SK-N-SH (cell line): ENCODE data around the gene ENOX1. TPM values are rescaled to one million over a fixed set of nuclear protein-coding genes. Genes with fewer than 3 reads are reported as not detected.

Experiments used
- CHD2 ChIP-seq: fragments of 150-350 bp; IDR thresholded peaks from 2 replicates; pipeline ENCODE4 v1.6.1; 2018; ENCODE audit warnings: low read length; ENCODE audit not compliant: partially characterized antibody
- CTCF ChIP-seq: fragments of 200-600 bp; sonication (generic); IDR thresholded peaks from 2 replicates; pipeline ENCODE4 v1.6.1; 2017; ENCODE audit warnings: antibody characterized with exemption, mild to moderate bottlenecking, moderate library complexity
- EP300 ChIP-seq, 2 experiments: IDR thresholded peaks; 2 replicates each; pipeline versions ENCODE4 v1.4.0 to v1.6.1; 2012; ENCODE audit warnings: borderline replicate concordance in 1 of 2, low read depth in 1 of 2, low read length in 1 of 2
- FOSL2 ChIP-seq: IDR thresholded peaks from 2 replicates; pipeline ENCODE4 v1.4.0; 2012; ENCODE audit warnings: low read depth, mild to moderate bottlenecking, moderate library complexity, borderline replicate concordance
- FOXJ3 ChIP-seq: sonication (generic); formaldehyde crosslinking; IDR thresholded peaks from 2 replicates; pipeline ENCODE4 v1.5.1; 2020; ENCODE audit warnings: mild to moderate bottlenecking, missing genetic modification reagents
- FOXM1 ChIP-seq: IDR thresholded peaks from 2 replicates; pipeline ENCODE4 v1.4.0; 2012; ENCODE audit warnings: low read depth, mild to moderate bottlenecking
- MAX ChIP-seq: IDR thresholded peaks from 2 replicates; pipeline ENCODE4 v1.4.0; 2012; ENCODE audit warnings: low read depth
- MXI1 ChIP-seq: IDR thresholded peaks from 2 replicates; pipeline ENCODE4 v1.6.1; 2012; ENCODE audit warnings: mild to moderate bottlenecking, low read depth, low read length, improper control_type of control experiment
- NRF1 ChIP-seq: IDR thresholded peaks from 2 replicates; pipeline ENCODE4 v1.6.1; 2012; ENCODE audit warnings: low read depth, mild to moderate bottlenecking, low read length
- RAD21 ChIP-seq: IDR thresholded peaks from 2 replicates; pipeline ENCODE4 v1.6.1; 2012; ENCODE audit warnings: mild to moderate bottlenecking, low read length
- RCOR1 ChIP-seq: fragments of 150-350 bp; IDR thresholded peaks from 2 replicates; pipeline ENCODE4 v1.6.1; 2017; ENCODE audit warnings: antibody characterized with exemption, low read length
- REST ChIP-seq: IDR thresholded peaks from 2 replicates; pipeline ENCODE4 v1.6.1; 2012; ENCODE audit warnings: mild to moderate bottlenecking, low read depth, low read length, moderate library complexity
- RFX5 ChIP-seq: IDR thresholded peaks from 2 replicates; pipeline ENCODE4 v1.6.1; 2012; ENCODE audit warnings: mild to moderate bottlenecking, improper control_type of control experiment, low read length
- SMC3 ChIP-seq: IDR thresholded peaks from 2 replicates; pipeline ENCODE4 v1.6.1; 2012; ENCODE audit warnings: low read depth, low read length, improper control_type of control experiment
- TAF1 ChIP-seq: IDR thresholded peaks from 2 replicates; pipeline ENCODE4 v1.6.1; 2012; ENCODE audit warnings: low read depth, mild to moderate bottlenecking, low read length, moderate library complexity, borderline replicate concordance
- TCF12 ChIP-seq: IDR thresholded peaks from 2 replicates; pipeline ENCODE4 v1.4.0; 2012
- TEAD4 ChIP-seq: IDR thresholded peaks from 2 replicates; pipeline ENCODE4 v1.4.0; 2012; ENCODE audit warnings: mild to moderate bottlenecking, borderline replicate concordance; ENCODE audit not compliant: insufficient read depth
- USF1 ChIP-seq: IDR thresholded peaks from 2 replicates; pipeline ENCODE4 v1.4.0; 2012; ENCODE audit warnings: low read depth, borderline replicate concordance
- USF2 ChIP-seq: fragments of 150-350 bp; IDR thresholded peaks from 2 replicates; pipeline ENCODE4 v1.6.1; 2017; ENCODE audit warnings: antibody characterized with exemption, low read length, low read depth, borderline replicate concordance
- polyA plus RNA-seq, 3 experiments: library from polyadenylated mRNA; depleted of rRNA; stranded (reverse); fragments of >200 nt; gene quantifications; 2 replicates each; pipeline ENCODE4 v1.2.3, GENCODE V29; 2012

The ENOX1 gene
- polyA plus RNA-seq, 1 of the 3 experiments (the other 2 are of a cell fraction) = 5.8 TPM

- no peak for TF ChIP-seq USF1
- TF ChIP-seq CTCF = peak; percentile 64
- TF ChIP-seq SMC3 = peak; percentile 94
- TF ChIP-seq REST = no peak
- no peak for TF ChIP-seq RFX5
- TF ChIP-seq EP300 (IDR thresholded peaks at IDR 0.05; ENCODE audit: borderline replicate concordance in 1 of 2, low read depth in 1 of 2, low read length in 1 of 2) = peak in 1 of 2 experiments; percentile 28; a peak in 1 of 4 replicates
- TF ChIP-seq TAF1 = no peak
- no peak for TF ChIP-seq FOXJ3 (CRISPR knock-in tag)
- peak; percentile 72; the same call in 1 of the 2 replicates for TF ChIP-seq TCF12
- TF ChIP-seq TEAD4 = no peak
- no peak for TF ChIP-seq FOXM1
- TF ChIP-seq NRF1 = no peak
- no peak for TF ChIP-seq USF2
- peak; percentile 19 for TF ChIP-seq CHD2
- peak; percentile 57; the same call in 1 of the 2 replicates for TF ChIP-seq MAX
- peak; percentile 25; the same call in 1 of the 2 replicates for TF ChIP-seq MXI1
- peak; percentile 95 for TF ChIP-seq RAD21
- no peak for TF ChIP-seq FOSL2
- TF ChIP-seq RCOR1 = peak; percentile 49; the same call in 1 of the 2 replicates
These were observed 483.6 kb downstream of the ENOX1 start (continued) for GRCh38 chr13:43303033-43303729.
